Renal cortical epithelial cell (primary cell): ENCODE data around the gene TGFBR2. TPM values are rescaled to one million over a fixed set of nuclear protein-coding genes. Genes with fewer than 3 reads are reported as not detected.
A peak's percentile ranks its signal among the peaks of the same experiment; 100 is the strongest.

Source experiments
- DNase-seq: peaks from one replicate; pipeline ENCODE4 v3.0.0-alpha.2; 2011; ENCODE audit warnings: low read depth
- total RNA-seq: library from RNA; depleted of rRNA; stranded (reverse); fragments of >200 nt; gene quantifications from 2 replicates; pipeline ENCODE4 v1.2.3, GENCODE V29; 2014

The TGFBR2 gene
- total RNA-seq = 63.4 and 258 TPM in 2 replicates

- peak; percentile 98 for DNase-seq
These were observed at the start of gene TGFBR2 for GRCh38 chr3:30606301-30607031. Gene TGFBR2 (plus strand): TSS chr3:30606601. CDS start chr3:30606884, 283 bp downstream.

GRCh38 chr3:30557746-30558303, 48.6 kb upstream of the TGFBR2 start:
- no peak for DNase-seq

- no peak for DNase-seq
These were observed 42.4 kb upstream of the TGFBR2 start for GRCh38 chr3:30563956-30564355.

- DNase-seq = no peak
These were observed 39.2 kb upstream of the TGFBR2 start for GRCh38 chr3:30567139-30567753.

- DNase-seq = no peak
These were observed 29.5 kb upstream of the TGFBR2 start for GRCh38 chr3:30576946-30577345.

- peak; percentile 64 for DNase-seq
These were observed 28.6 kb upstream of the TGFBR2 start for GRCh38 chr3:30577788-30578187.

- DNase-seq = peak; percentile 100
These were observed 27.9 kb upstream of the TGFBR2 start for GRCh38 chr3:30578479-30578878.

- peak; percentile 31 for DNase-seq
These were observed 27.3 kb upstream of the TGFBR2 start for GRCh38 chr3:30578986-30579579.

GRCh38 chr3:30581067-30581585, 25.3 kb upstream of the TGFBR2 start:
- DNase-seq = no peak

GRCh38 chr3:30581982-30582381, 24.4 kb upstream of the TGFBR2 start:
- DNase-seq = peak; percentile 64

- no peak for DNase-seq
These were observed 22.4 kb upstream of the TGFBR2 start for GRCh38 chr3:30583973-30584372.

GRCh38 chr3:30585654-30586053, 20.7 kb upstream of the TGFBR2 start:
- DNase-seq = no peak

- DNase-seq = no peak
These were observed 20.1 kb upstream of the TGFBR2 start for GRCh38 chr3:30586096-30586805.

- DNase-seq = no peak
These were observed 19.5 kb upstream of the TGFBR2 start for GRCh38 chr3:30586806-30587486.

- DNase-seq = no peak
These were observed 18.5 kb upstream of the TGFBR2 start for GRCh38 chr3:30587904-30588303.

- no peak for DNase-seq
These were observed 10.2 kb upstream of the TGFBR2 start for GRCh38 chr3:30596152-30596551.

GRCh38 chr3:30597131-30597768, 9.2 kb upstream of the TGFBR2 start:
- DNase-seq = peak; percentile 100

- no peak for DNase-seq
These were observed 8.6 kb upstream of the TGFBR2 start for GRCh38 chr3:30597769-30598134.

- no peak for DNase-seq
These were observed 7.5 kb upstream of the TGFBR2 start for GRCh38 chr3:30598668-30599545.

- DNase-seq = no peak
These were observed 5.8 kb upstream of the TGFBR2 start for GRCh38 chr3:30600572-30600971.
